ENCODE data around the gene BANF2.
"Not testable (repeated sequence)": the region's sequence is repeated elsewhere in the genome, so short reads cannot be mapped to it uniquely, and the experiment has no call there.

BANF2 gene

DNA sequence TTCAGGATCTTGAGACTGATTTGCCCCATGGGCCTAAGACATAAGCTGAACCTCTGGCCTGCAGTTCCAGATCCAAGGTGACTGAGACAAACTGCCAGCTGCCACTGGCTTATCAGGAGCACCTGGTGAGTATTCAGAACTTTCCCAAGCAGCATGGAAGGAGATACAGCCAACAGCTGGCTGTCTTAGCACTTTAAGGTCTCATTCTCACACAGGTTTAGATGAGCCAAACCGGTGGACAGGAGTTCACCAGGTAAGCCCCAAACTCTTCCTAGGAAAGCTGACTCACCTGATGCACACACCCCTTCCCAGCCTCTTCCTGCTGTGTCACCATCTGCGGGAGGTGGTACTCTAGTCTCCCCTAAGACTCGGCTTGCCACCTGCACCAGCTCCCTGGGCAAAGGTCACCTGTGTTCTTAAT, at the start of gene BANF2:
Gene BANF2, plus strand, starts transcription at position 36 of the 421 bp plus-strand sequence. CDS start 25,060 bp downstream, outside the sequence.
- DNase-seq: no peak

DNA sequence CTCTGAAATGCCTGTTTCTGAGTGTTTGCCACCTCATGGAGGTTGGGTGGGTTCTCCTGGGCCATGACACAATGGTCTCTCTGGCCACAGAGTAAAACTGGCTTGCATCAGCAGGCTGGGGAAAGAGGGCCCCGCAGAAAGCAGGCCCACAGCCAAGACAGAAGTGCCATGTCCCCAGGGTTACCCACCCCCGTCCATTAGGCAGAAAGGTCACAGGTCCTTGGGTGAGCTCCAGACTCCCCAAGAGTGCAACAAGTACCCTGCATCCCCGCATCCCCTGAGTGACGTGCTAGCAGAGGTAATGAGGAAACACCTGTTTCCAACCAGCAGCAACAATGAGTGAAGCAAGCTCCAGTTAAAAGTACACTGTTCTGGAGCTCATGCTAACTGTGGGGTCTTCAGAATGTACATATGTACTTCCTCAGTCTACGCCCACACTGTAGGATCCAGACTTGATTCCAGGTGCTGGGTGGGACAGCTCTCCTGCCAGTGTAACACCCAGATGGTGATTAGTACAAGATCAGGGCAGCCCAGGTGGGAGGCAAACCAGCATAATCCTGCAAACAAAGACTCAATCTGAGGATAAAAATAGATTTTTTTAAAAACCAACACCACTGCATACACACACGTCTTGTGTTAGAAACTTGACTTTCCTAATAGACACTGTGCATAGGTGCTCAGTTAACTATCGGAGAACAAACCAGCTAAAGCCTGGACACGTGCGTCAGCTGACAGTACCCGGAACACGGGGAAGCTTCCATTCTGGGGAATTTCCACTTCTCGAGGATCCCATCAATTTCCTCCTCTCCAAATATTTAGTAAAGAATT, 49.3 kb upstream of the BANF2 start:
- DNase-seq: no peak

DNA sequence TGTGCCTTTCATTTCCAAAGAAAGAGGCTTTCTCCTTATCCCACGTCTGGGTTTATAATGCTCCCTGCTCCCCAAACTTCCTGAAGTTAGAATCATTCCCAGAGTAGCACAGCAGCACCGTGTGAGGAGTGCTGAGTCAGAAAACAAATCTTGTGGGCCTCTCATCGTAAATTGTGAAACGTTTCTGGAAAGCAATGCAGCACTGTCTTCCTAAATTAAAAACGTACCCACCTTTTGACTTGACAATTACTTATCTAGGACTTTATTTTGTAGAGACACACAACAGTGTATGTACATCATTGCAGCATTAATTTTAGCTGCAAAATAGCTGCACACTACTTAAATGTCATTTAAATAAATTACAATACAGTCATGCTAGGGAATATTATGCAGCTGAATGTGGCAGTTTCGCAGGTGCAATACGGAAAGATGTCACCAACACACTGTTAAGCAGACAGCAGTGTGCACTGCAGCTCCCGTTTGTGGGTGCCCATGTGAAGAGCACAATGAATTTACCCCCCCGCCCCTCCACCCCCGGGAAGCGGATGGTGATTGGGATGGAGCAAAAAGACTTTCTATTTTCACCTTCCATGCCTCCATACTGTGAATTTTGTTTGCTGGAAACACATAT, 48.5 kb upstream of the BANF2 start:
- DNase-seq: no peak

DNA sequence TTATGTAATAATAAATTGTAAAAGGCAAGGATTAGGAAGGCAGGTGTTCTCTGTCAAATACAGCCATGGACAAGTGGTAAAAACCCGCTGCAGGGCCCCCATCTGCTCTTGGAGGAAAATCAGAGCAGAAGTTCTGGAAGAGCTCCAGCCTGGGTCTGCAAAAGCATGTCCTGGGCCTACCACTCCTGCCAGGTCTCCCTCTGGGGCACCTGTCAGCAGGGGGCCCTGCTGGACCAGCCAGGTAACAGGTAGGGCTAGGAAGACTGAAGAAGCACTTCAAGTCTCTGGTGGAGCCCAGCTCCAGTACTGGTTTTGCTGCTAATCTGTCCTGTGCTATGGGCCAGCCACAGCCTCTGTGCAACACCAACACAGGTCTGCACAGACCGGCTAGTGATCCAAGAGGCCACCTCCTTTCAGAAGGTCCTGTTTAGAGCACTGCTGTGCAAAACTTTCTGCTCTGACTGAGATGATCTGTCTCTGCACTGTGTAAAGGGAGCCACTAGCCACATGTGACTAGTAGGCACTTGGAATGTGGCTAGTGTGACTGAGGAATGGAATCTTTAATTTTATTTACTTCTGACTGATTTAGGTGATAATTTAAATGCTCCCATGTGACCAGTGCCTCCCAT, 47.9 kb upstream of the BANF2 start:
- no peak for DNase-seq

DNA sequence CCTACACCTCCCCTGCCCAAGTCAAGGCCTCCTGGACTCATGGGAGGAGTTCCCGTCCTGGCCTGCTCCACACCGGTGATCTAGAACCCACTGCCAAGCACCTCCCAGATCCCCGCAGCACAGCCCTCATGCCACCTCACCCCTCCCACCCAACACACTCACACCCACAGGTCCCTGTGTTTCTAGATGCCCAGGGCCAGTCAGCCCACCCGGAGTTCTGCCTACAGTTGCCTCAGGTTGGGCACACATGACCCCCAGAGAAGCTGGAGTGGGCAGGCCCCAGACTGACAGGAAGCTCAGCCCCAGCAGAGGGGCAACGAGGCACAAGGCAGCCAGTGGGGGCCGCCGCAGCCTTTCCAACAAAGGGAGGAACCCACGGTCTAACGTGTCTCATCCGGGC, 47.4 kb upstream of the BANF2 start:
- no peak for DNase-seq

DNA sequence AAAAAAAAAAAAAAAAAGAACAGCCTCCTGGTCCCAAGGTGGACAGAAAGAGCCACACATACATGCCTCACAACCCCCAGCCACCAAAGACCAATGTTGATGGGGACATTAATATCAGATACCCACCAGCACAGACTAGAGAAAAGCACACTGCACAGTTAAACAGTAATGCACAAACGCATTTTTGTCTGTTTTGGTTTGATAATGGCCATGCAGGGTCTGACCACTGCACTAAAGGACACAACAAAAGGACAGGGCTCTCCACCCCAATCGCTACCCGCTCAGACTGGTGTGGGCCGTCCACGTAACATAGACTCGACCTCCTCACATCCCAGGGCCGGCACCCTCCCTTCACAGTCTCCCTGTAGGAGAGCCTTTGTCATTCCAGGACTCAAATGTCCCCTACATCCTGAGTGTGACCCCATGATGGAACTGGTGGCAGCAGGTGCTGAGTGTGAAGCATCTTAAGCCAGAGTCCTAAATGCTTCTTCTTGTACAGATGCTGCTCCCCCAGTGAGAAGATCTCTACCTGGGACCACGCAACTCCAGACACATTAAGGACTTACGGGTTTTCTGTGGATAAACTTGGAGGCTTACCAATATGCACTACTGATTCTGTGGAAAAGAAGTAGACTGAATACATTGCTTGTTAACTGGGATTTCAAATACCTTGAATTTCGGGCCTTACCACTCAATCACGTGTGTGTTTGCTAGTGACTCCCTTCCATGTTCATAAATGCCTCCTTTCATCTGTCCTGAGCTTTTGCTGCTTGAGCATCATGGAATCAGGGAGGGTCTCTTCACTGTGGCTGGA, 45.7 kb upstream of the BANF2 start:
- DNase-seq: no peak

DNA sequence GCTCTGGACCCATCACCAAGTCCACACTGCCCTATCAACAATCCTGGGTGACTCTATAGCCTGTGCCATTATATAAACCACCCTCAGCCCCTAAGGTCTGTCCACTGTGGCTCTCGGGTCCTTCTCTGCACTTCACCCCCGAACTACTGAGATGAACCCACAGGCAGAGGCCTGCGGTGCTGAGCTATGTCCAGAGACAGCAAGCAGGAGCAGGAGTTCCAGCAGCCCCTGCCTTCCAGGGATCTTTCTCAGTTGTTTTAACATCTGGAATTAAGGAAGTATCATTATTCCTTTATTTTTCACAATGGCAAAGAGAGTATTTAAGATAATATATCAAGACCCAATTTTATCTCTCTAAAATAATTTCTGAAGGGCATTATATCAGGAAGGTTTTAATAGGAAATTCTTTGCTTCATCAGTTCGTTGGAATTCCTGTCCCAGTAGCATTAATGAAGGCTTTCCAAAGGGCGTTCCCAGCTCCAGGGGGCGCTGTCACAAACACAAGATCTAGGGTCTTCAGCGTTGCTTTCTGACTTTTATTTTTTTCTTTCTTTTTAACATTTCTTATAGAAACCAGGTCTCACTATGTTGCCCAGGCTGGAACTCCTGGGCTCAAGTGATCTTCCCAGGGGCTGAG, 45.0 kb upstream of the BANF2 start:
- peak; percentile 23 to 30 for DNase-seq

DNA sequence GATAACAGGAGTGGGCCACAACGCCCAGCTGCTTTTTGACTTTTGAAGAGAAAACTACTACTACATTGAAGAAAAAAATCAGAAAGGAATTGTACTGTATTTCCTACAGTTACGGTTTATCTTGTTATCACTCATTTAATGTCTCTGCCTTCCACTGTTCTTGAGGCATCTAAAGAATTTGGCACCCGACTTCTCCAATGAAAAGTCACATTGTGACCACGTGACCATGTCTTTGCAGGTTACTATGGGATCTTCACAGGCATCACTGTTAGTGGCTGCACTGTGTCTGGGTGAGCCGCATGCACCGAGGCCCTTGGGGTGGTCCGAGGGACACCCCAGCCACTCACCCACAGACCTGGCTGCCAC, 44.5 kb upstream of the BANF2 start:
- no peak for DNase-seq

DNA sequence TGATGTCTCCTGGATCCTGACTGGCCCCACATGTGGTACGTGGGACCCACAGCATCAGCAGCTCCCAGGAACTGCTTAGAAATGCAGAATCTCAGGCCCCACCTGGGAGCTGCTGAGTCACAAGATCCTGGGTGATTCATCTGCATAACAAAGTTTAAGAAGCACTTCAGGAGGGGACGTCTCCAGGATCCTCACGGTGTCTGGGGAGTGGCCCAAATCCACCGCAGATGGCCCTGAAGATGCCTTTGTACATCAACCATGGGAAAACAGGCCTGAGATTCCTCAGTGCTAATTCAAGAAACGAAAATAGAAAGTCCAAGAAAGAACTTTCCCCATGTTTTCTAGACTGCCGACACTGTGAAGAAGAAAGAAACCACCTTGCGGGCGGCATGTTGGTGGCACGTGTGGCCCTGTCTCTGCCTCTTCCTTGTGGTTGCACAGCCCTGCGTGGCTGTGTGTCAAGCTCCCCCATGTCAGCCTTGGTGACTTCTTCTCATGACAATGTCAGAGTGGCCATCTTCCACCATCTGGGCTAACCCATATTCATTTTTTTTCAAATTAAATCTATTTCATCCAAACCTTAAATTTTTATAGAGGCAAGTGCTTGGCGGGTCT, 43.8 kb upstream of the BANF2 start:
- DNase-seq: no peak

DNA sequence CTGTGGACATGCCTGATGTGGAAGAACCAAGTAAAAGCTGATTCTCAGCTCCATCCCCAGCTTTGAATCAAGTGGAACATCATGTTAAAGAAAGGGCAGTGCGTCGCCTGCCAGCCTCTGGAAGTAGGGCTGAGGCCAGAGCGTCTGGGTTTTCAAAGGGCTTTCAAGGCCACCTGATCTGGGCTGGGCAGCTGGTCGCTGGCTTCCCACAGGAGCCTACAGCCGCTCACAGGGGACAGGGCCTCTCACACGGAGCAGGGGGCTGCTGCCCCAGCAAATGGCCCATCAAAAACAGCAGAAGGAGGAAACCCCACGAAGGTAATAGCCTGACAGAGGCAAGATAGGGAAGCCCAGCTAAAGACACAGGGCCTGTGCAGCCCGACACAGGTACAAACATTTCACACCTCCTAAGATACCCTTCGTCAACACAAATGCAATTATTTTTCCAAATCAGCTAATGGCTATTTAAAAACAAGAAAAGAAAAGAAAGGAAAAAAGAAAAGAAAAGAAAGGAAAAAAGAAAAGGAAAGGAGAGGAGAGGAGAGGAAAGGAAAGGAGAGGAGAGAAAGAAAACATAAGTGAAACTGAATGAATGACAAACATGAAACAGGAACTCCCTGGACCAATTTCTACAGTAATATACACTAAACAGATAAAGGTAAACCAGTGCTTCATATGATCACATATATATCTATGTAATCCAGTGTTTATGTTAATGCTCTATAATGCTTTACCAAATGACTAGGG, 42.5 kb upstream of the BANF2 start:
- no peak for DNase-seq

DNA sequence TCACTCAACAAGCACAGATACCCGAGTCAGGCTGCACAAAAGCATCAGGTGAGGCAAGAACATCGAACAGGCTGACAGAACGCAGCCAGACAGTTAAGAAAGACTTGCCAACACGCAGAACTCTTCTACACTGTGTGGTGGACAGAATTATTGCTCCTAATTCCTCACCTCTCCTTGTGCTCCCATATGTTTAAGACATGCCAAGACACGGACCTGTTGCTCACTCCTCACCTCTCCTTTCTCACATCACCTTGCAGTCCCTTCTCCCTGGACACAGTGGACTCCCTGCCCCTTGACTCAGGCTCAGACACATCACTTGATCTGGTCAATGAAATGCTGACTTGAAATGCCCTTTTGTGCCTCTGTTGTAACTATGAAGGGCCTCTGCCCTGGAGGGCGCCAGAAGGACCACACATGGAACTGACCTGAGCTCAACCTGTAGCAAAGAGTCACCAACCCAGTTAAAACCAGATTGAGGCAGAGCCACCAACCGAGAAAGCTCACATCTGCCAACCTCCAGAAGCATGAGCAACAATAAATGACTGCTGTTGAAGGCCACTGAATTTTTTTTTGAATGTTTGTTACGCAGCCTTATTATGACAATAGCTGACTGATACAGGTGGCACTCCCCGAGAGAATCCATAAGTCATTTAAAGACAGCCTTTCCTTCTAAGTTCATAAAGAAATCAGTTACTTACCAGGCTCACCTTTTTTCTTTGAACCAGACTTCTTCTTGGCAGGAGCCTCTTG, 41.7 kb upstream of the BANF2 start:
- no peak for DNase-seq

DNA sequence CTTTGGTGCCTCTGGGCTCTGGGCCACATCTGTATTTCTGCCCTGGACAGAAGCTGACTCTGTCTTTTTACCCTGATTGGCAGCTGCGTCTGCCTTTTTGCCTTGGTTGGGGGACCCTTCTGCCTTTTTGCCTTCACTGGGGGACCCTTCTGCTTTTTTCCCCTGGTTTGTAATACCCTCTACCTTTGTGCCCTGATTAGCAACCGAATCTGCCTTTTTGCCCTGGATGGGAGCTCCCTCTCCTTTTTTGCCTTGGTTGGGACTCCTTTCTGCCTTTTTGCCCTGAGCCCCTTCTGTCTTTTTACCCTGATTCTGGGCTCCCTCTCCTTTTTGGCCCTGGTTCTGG, 41.1 kb upstream of the BANF2 start:
- DNase-seq: no peak

DNA sequence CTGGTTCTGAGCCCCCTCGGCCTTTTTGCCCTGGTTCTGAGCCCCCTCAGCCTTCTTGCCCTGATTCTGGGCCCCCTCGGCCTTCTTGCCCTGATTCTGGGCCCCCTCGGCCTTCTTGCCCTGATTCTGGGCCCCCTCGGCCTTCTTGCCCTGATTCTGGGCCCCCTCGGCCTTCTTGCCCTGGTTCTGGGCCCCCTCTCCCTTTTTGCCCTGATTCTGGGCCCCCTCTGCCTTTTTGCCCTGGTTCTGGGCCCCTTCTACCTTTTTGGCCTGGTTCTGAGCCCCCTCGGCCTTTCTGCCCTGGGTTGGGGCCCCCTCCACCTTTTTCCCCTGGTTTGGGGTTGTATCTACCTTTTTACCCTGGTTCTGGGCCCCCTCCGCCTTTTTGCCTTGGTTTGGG, 40.4 kb upstream of the BANF2 start:
- DNase-seq: not testable (repeated sequence)

DNA sequence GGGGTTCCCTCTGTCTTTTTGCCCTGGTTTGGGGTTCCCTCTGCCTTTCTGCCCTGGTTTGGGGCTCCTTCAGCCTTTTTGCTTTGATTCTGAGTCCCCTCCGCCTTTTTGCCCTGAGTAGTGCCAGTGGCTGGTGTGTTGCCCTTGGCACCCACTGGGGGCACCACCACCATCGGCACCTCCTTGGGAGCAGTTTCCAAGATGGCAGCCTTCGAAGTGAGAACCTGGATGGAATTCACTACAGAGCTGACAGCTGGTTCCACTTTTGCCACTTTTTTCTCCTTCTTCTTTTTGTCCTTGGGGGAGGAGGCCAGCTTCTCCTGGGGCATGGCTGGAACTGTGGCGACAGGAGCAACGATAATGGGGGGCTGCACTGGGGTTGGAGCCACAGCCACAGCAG, 40.0 kb upstream of the BANF2 start:
- no peak for DNase-seq

DNA sequence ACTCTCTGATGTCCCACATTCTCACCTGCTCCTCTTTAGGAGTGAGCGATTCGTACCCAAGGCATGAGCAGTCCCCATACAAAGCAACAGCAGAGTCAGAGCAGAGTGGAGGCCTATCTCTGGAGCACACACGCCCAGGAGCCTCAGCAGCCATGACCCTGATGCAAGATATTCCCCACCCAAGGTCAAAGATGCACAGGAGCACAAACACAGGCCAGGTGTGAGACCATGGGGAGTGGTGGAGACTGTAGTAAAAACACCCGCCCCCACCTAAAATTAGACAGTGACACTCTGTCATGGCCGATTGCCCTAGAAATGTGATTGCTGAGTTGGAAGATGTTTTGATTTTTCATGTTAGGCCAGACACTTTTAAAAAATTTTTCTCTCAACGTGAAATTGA, 39.1 kb upstream of the BANF2 start:
- no peak for DNase-seq

DNA sequence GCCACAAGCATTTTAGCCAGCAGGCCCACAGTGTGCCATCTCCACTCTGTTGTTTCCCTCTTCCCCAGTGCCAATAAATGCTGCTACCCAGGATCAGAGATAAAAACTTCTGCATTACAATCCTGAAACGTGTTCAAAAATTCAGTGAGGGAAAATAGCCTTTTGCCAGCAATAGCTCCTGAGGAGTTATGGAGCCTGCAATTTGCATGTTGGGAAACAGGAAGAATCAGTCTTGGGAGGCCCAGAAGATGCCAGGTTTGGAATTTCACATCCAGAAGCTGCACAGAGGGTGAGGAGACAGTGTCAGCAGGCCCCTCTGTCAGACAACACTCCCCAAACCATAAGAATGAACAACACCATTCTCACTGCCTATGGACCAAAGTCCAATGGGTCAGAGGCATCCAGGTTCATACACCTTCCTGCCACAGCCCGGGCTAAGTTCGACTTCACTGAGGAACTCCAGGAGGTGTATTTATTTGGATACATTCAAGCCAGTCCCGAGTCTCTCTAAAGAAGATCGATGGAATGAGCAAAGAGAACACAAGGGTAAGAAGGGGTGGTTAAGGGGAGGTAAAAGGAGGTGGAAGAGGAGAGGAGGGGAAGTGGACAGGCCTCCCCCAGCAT, 38.5 kb upstream of the BANF2 start:
- DNase-seq: no peak

DNA sequence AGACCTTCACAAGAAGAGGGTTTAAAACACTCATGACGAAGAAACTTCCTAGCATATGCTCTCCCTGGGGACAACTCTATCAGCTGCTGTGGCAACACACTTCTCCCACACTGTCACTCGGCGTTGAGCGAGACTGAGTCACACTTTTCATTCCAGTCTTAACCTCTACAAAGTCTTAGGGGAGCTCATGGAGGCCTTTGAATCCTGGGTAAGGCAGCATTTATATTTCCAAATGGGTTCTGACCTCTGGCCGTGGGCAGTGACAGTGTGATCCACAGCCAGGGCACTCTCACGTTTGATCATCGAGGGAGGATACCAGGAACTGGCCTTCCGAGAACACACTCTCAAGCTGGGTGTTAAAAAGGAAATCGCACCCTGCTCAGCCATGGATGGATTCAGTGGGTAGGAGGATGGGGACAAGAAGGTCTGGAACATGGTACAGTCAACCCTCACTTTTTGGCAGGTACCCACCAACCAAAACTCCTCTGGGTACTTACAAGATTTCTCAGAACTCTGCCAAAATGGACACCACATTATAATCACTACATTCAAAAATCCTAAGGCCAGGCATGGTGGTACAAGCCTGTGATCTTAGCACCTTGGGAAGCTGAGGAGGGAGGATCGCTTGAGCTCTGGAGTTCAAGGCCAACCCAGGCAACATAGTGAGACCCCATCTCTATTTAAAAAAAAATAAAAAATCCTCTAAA, 37.3 kb upstream of the BANF2 start:
- DNase-seq: no peak

DNA sequence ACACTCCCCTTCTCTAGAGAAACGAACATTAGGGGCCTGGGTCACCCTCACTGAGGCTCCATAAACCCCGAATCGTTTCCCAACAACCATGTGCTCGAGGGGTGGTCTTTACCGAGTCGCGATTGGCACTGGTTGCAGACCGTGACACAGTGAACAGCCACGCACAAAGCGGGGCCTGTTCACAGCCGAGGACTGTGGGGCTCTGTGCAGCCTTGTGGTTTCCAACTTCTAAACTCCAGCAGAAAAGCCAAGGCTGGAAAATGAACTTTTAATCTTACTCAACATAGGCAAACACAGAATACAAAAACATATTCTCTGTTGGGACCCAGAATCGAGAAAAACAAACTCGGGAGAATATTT, 36.7 kb upstream of the BANF2 start:
- no peak for DNase-seq

DNA sequence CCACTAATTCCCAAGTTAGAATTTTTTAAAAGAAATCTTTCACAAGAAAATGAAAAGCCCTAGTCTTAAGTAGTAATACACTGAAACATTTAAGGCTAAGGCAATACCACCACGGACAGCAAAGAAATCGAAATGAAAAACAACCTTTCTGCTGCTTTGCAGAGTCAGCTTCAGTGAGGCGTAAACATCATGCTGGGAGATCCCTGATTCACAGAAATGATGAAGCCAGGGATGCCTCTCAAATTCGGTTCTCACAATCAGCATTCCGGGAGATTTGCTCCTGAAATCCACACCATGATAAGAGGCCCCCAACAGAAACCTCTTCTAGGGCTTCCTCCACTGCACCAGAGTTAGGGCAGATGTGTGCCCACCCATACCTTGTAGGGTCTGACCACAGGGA, 36.3 kb upstream of the BANF2 start:
- no peak for DNase-seq

Measured in stimulated activated CD4-positive, alpha-beta T cell treated with anti-CD3 and anti-CD28 coated beads, Interleukin-2, amount 100 ng/mL, for 24 hours (primary cell).